CD4-positive, alpha-beta T cell treated with Interleukin-15 for 1 hour (primary cell): ENCODE measurements around the gene ISCA1.
A peak's percentile ranks its signal among the peaks of the same experiment; 100 is the strongest.

ENCODE experiments used
- DNase-seq: peaks from one replicate; pipeline ENCODE4 v3.0.0-alpha.2; 2020

ISCA1 gene

GRCh38 chr9:86282979-86283535, 719 bp upstream of the ISCA1 start:
- no peak for DNase-seq

GRCh38 chr9:86281593-86282076, 703 bp downstream of the ISCA1 start:
- peak; percentile 22 for DNase-seq

GRCh38 chr9:86280580-86280979, 1.8 kb downstream of the ISCA1 start:
- no peak for DNase-seq

GRCh38 chr9:86279839-86280238, 2.5 kb downstream of the ISCA1 start:
- DNase-seq, result no peak

- no peak for DNase-seq
Observed at GRCh38 chr9:86277072-86277471, 5.3 kb downstream of the ISCA1 start.

GRCh38 chr9:86275962-86276361, 6.4 kb downstream of the ISCA1 start:
- DNase-seq, result no peak

GRCh38 chr9:86274821-86275643, 7.3 kb downstream of the ISCA1 start:
- DNase-seq, result no peak

GRCh38 chr9:86272221-86272620, 10.1 kb downstream of the ISCA1 start:
- no peak for DNase-seq

GRCh38 chr9:86263876-86264275, 18.5 kb downstream of the ISCA1 start:
- no peak for DNase-seq

GRCh38 chr9:86262492-86262891, 19.8 kb downstream of the ISCA1 start:
- no peak for DNase-seq

- DNase-seq, result no peak
Observed at GRCh38 chr9:86259557-86259956, 22.8 kb downstream of the ISCA1 start, which contains the start of gene C9orf153. TSS of gene C9orf153 (minus strand) at chr9:86259657. CDS start at chr9:86229603, 30,054 bp downstream.

GRCh38 chr9:86257391-86257790, 24.9 kb downstream of the ISCA1 start:
- no peak for DNase-seq

GRCh38 chr9:86256653-86257052, 25.7 kb downstream of the ISCA1 start:
- no peak for DNase-seq

- DNase-seq, result no peak
Observed at GRCh38 chr9:86253577-86253976, 28.8 kb downstream of the ISCA1 start.

- DNase-seq, result no peak
Observed at GRCh38 chr9:86252870-86253269, 29.5 kb downstream of the ISCA1 start.

- no peak for DNase-seq
Observed at GRCh38 chr9:86250123-86250522, 32.2 kb downstream of the ISCA1 start.

GRCh38 chr9:86248746-86249145, 33.6 kb downstream of the ISCA1 start:
- no peak for DNase-seq

GRCh38 chr9:86246752-86247161, 35.6 kb downstream of the ISCA1 start:
- DNase-seq, result no peak

- no peak for DNase-seq
Observed at GRCh38 chr9:86242071-86242470, 40.3 kb downstream of the ISCA1 start.

GRCh38 chr9:86241216-86241615, 41.1 kb downstream of the ISCA1 start:
- no peak for DNase-seq

- DNase-seq, result no peak
Observed at GRCh38 chr9:86238861-86239770, 43.2 kb downstream of the ISCA1 start.

GRCh38 chr9:86230858-86231257, 51.5 kb downstream of the ISCA1 start:
- DNase-seq, result no peak

GRCh38 chr9:86222667-86223066, 59.7 kb downstream of the ISCA1 start:
- DNase-seq, result no peak
